H54 (cell line): ENCODE measurements around the gene PRR16.

Source experiments
- DNase-seq: peaks from one replicate; pipeline ENCODE4 v3.0.0; 2011; ENCODE audit warnings: low spot score, mixed read lengths; ENCODE audit not compliant: insufficient read length
- FAIRE-seq: peaks from 3 replicates; lab custom pipeline; 2011; peaks lifted over from hg19 to GRCh38; lab: Jason Lieb, UNC
- POLR2A ChIP-seq: IDR thresholded peaks from 2 replicates; pipeline ENCODE4 v1.6.1; 2011; ENCODE audit warnings: low read depth, mild to moderate bottlenecking, low read length

Gene PRR16

DNA sequence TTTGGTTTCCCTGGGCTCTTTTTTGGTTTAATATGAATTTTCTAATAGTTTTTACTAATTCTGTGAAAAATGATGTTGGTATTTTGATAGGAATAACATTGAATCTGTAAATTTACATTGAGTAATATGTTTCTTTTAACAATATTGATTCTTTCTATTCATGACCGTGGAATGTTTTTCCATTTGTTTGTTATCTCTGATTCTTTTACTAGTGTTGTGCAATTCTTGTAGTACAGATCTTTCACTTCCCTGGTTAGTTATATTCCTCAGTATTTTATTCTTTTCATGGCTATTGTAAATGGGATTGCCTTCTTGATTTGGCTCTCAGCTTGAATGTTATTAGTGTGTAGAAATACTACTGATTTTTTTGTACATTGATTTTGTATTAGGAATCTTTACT is 137.9 kb downstream of the PRR16 start:
- no peak for TF ChIP-seq POLR2A
- FAIRE-seq, result no peak
- no peak for DNase-seq

DNA sequence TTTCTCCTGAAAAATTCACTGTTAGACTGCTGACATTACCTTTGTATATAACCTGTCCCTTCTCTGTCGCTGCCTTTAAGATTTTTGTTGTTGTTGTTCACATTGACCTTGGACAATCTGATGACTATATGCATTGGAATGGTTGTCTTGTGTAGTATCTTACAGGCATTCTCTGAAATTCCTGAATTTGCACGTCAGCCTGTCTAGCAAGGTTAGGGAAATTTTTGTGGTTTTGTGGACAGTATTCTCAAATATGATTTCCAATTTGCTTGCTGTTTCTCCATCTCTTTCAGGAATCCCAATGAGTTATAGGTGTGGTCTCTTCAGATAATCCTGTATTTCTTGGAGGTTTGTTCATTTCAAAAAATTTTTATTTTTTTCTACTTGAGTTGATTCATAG is 140.8 kb downstream of the PRR16 start:
- no peak for TF ChIP-seq POLR2A
- DNase-seq, result no peak
- FAIRE-seq, result peak; percentile 95

DNA sequence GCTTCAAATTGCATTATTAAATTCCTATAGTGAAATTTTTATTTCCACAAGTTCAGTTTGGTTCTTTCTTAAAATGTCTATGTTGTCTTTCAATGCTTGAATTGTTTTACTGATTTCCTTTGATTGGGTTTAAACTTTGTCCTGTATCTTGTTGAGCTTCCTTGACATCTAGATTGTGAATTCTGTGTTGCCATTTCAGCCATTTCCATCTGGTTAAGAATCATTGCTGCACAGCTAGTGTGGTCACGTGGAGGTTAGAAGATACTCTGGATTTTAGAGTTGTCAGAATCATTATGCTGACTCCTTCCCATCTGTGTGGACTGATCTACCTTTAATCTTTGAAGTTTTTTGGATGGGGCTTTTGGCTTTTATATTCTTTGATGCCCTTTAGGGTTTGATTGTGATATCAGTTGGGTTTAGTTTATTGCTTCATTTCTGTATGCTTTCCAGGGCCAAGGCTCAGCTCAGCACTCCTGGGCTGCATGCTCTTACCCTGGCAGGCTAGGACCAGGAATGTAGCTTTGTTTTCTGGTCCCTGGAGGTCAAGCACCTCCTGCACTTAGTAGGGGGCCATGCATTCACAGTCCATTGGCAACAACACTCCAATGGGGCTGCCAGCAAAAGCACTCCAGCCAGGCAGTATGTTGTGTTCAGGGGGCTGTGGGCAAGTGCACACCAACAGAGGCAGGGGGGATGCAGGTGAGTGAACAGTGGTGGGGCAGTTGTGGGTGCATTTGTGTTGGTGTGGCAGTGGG is 141.4 kb downstream of the PRR16 start:
- no peak for TF ChIP-seq POLR2A
- DNase-seq (no peak), FAIRE-seq (peak; percentile 48)

GRCh38 chr5:120609570-120609969 is 145.5 kb downstream of the PRR16 start:
- FAIRE-seq (no peak), DNase-seq (no peak)
- no peak for TF ChIP-seq POLR2A

GRCh38 chr5:120610145-120610544 is 146.0 kb downstream of the PRR16 start:
- DNase-seq, result no peak
- FAIRE-seq, result no peak
- TF ChIP-seq POLR2A, result no peak

GRCh38 chr5:120613729-120614128 is 149.6 kb downstream of the PRR16 start:
- DNase-seq (no peak), FAIRE-seq (peak; percentile 69)
- TF ChIP-seq POLR2A, result no peak

GRCh38 chr5:120614531-120615180 is 150.6 kb downstream of the PRR16 start:
- DNase-seq, result no peak
- no peak for TF ChIP-seq POLR2A
- peak; percentile 75 for FAIRE-seq

DNA sequence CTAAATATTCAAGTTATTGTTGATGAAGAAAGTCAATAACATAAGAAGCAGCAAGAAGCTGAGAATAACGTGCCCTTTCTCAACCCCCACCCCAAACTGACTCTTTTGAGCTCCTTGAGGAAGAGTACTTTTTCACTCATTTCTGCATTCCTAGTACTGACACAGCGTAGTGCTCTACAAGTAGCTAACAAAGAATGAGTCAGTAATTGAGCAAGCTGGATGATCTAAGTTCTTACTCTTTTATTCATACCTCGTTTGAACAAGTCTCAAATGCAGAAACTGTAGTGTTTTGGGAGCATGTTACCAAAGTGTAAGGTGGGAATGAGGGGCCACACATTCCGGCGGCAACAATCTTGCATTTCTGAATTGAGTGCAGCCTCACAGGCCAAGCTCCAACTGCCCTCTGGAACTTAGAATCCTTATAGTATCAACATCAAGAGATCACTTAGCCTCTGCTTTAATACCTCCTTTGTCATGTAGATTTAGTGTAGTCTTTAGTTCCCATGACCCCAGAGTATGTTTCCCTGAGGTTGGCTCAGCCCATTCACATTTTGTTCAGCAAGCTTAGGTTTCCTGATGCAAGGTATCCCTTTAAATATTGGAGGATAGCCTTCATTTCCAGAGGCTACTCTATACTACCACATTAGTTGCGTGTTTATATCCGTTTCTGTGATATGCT is 152.0 kb downstream of the PRR16 start:
- no peak for TF ChIP-seq POLR2A
- DNase-seq (no peak), FAIRE-seq (peak; percentile 96)

- no peak for DNase-seq
- FAIRE-seq, result no peak
- TF ChIP-seq POLR2A, result no peak
Observed at GRCh38 chr5:120621339-120621738, 157.2 kb downstream of the PRR16 start.

DNA sequence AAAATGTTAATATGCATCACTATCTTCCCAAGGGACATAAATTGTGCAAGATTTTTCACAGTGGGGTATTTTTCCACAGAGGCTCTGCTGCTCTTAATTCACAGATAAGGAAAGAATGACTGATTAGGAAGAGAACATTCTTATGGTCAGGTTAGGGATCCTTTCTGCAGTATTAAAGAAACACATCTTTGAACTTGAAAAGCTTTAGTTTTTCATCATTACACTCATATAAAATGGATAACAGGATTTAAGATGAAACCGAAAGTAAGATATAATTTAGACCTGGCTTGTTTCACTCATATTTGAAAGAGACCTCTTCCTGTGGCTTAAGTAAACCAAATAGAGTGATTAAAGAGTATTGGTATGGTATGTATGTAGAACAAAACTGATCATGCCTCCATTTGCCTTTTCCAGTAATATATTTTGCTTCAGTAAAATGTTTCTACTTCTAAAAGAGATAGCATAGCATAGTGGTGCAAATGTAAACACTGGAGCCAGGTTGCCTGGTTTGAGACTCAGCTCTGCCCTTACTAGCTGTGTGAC is 160.0 kb downstream of the PRR16 start:
- no peak for TF ChIP-seq POLR2A
- peak; percentile 53 for FAIRE-seq
- DNase-seq, result no peak

GRCh38 chr5:120628156-120628555 is 164.1 kb downstream of the PRR16 start:
- FAIRE-seq (no peak), DNase-seq (no peak)
- no peak for TF ChIP-seq POLR2A

DNA sequence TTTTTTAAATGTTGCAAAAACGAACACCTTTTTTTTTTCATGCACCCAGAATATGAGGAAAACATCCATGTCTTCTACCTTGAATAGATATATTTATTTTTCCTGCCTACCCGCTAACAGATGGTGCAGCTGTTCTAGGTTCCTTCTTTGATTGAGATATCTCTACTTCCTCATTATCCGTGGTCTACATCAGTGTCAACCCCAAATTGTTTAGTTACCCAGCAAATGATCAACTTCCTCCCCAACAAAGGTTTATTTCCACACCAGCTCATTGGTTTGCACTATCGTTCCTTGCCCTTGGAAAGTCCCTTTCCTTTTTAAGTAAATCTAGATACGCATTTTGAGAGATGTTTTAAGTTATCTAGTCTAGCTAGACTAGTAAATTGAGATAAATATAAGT is 166.4 kb downstream of the PRR16 start:
- no peak for FAIRE-seq
- DNase-seq, result no peak
- TF ChIP-seq POLR2A, result no peak

DNA sequence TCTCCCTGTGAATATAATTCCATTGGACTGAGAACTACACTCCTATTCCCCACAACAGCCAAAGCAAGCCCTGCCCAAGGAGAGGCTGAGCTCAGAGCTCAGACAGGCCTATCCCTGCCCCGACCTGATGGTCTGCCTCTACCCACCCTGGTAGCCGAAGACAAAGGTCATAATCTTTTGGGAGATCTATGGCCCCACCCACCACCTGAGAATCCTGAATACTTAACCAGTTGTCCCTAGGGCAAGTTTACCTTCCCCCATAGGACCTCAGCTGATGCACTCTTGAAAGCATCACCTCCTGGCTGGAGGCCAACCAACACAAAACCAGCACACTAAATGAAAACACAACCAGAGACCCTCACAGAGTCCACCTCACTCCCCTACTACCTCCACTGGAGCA is 167.5 kb downstream of the PRR16 start:
- TF ChIP-seq POLR2A, result no peak
- DNase-seq (no peak), FAIRE-seq (no peak)

GRCh38 chr5:120632430-120632829 is 168.3 kb downstream of the PRR16 start:
- TF ChIP-seq POLR2A, result no peak
- FAIRE-seq, result no peak
- DNase-seq, result no peak
